ENCODE data around the gene EIPR1.
"Not testable (repeated sequence)": the region's sequence is repeated elsewhere in the genome, so short reads cannot be mapped to it uniquely, and the experiment has no call there.

EIPR1 gene

GRCh38 chr2:3289971-3290370 lies 87.6 kb downstream of the EIPR1 start:
- Histone ChIP-seq H2AK5ac (ENCODE audit: low read length) (no peak overlapping the region), H3K36me3 (ENCODE audit: control insufficient read depth, insufficient read depth, low read length) (no peaks in the 10 kb centered on the region), H3K56ac (ENCODE audit: low read length) (no peak overlapping the region), H3K4me3 (ENCODE audit: low read length) (no peak overlapping the region), H3K18ac (ENCODE audit: low read length) (no peak overlapping the region), H2BK5ac (ENCODE audit: low read length) (no peak overlapping the region), H2BK120ac (ENCODE audit: low read depth, low read length) (no peak overlapping the region), H3K9ac (ENCODE audit: low read length) (no peak overlapping the region), H3K27me3 (ENCODE audit: insufficient read depth, low read length, poor library complexity) (no peaks in the 10 kb centered on the region), H3K23ac (ENCODE audit: low read length) (peak overlapping the region; percentile 17), H3K79me1 (ENCODE audit: low read length) (no peaks in the 10 kb centered on the region), H4K5ac (ENCODE audit: low read length) (no peak overlapping the region), H3K79me2 (ENCODE audit: control insufficient read depth, insufficient read depth, low read length) (no peaks in the 10 kb centered on the region), H2BK15ac (replicated peaks; ENCODE audit: low read depth) (no peak overlapping the region), H3K4me2 (ENCODE audit: low read length) (no peak overlapping the region), H3K4me1 (ENCODE audit: control insufficient read depth, low read depth, low read length) (no peaks in the 10 kb centered on the region), H3K4ac (ENCODE audit: low read depth, low read length) (no peak overlapping the region), H4K8ac (ENCODE audit: low read depth, low read length) (no peak overlapping the region), H3K27ac (ENCODE audit: low read depth, low read length) (no peak overlapping the region)
- DNase-seq = no peak
- WGBS (ENCODE audit: extremely low coverage, insufficient coverage, low lambda C conversion rate) = no CpG with 5 or more reads among the region's 8 CpGs

GRCh38 chr2:3289526-3289925 lies 88.1 kb downstream of the EIPR1 start:
- no peak overlapping the region for H3K56ac ChIP-seq (ENCODE audit: low read length)
- H2BK15ac ChIP-seq (replicated peaks; ENCODE audit: low read depth) = no peak overlapping the region
- H3K27me3 ChIP-seq (ENCODE audit: insufficient read depth, low read length, poor library complexity) = no peaks in the 10 kb centered on the region
- no peak for DNase-seq
- H2AK5ac ChIP-seq (ENCODE audit: low read length) = no peak overlapping the region
- H4K8ac ChIP-seq (ENCODE audit: low read depth, low read length) = no peak overlapping the region
- H3K4ac ChIP-seq (ENCODE audit: low read depth, low read length) = no peak overlapping the region
- no peak overlapping the region for H3K4me3 ChIP-seq (ENCODE audit: low read length)
- H3K4me1 ChIP-seq (ENCODE audit: control insufficient read depth, low read depth, low read length) = no peaks in the 10 kb centered on the region
- H3K27ac ChIP-seq (ENCODE audit: low read depth, low read length) = no peak overlapping the region
- no CpG with 5 or more reads among the region's 15 CpGs for WGBS (ENCODE audit: extremely low coverage, insufficient coverage, low lambda C conversion rate)
- no peak overlapping the region for H3K9ac ChIP-seq (ENCODE audit: low read length)
- no peak overlapping the region for H3K23ac ChIP-seq (ENCODE audit: low read length)
- no peak overlapping the region for H3K4me2 ChIP-seq (ENCODE audit: low read length)
- H3K79me2 ChIP-seq (ENCODE audit: control insufficient read depth, insufficient read depth, low read length) = no peaks in the 10 kb centered on the region
- no peak overlapping the region for H2BK5ac ChIP-seq (ENCODE audit: low read length)
- no peak overlapping the region for H3K18ac ChIP-seq (ENCODE audit: low read length)
- H3K36me3 ChIP-seq (ENCODE audit: control insufficient read depth, insufficient read depth, low read length) = no peaks in the 10 kb centered on the region
- H2BK120ac ChIP-seq (ENCODE audit: low read depth, low read length) = no peak overlapping the region
- no peaks in the 10 kb centered on the region for H3K79me1 ChIP-seq (ENCODE audit: low read length)
- no peak overlapping the region for H4K5ac ChIP-seq (ENCODE audit: low read length)

GRCh38 chr2:3289171-3289515 lies 88.5 kb downstream of the EIPR1 start:
- Histone ChIP-seq H3K18ac (ENCODE audit: low read length) (no peak overlapping the region), H3K9ac (ENCODE audit: low read length) (no peak overlapping the region), H3K23ac (ENCODE audit: low read length) (no peak overlapping the region), H4K8ac (ENCODE audit: low read depth, low read length) (no peak overlapping the region), H3K4ac (ENCODE audit: low read depth, low read length) (no peak overlapping the region), H2BK15ac (replicated peaks; ENCODE audit: low read depth) (no peak overlapping the region), H3K79me2 (ENCODE audit: control insufficient read depth, insufficient read depth, low read length) (no peaks in the 10 kb centered on the region), H2AK5ac (ENCODE audit: low read length) (no peak overlapping the region), H3K36me3 (ENCODE audit: control insufficient read depth, insufficient read depth, low read length) (no peaks in the 10 kb centered on the region), H3K4me2 (ENCODE audit: low read length) (no peak overlapping the region), H3K79me1 (ENCODE audit: low read length) (no peaks in the 10 kb centered on the region), H3K27me3 (ENCODE audit: insufficient read depth, low read length, poor library complexity) (no peaks in the 10 kb centered on the region), H3K56ac (ENCODE audit: low read length) (no peak overlapping the region), H4K5ac (ENCODE audit: low read length) (no peak overlapping the region), H2BK120ac (ENCODE audit: low read depth, low read length) (no peak overlapping the region), H3K27ac (ENCODE audit: low read depth, low read length) (no peak overlapping the region), H3K4me3 (ENCODE audit: low read length) (no peak overlapping the region), H2BK5ac (ENCODE audit: low read length) (no peak overlapping the region), H3K4me1 (ENCODE audit: control insufficient read depth, low read depth, low read length) (no peaks in the 10 kb centered on the region)
- no CpG with 5 or more reads among the region's 9 CpGs for WGBS (ENCODE audit: extremely low coverage, insufficient coverage, low lambda C conversion rate)
- DNase-seq = no peak

DNA sequence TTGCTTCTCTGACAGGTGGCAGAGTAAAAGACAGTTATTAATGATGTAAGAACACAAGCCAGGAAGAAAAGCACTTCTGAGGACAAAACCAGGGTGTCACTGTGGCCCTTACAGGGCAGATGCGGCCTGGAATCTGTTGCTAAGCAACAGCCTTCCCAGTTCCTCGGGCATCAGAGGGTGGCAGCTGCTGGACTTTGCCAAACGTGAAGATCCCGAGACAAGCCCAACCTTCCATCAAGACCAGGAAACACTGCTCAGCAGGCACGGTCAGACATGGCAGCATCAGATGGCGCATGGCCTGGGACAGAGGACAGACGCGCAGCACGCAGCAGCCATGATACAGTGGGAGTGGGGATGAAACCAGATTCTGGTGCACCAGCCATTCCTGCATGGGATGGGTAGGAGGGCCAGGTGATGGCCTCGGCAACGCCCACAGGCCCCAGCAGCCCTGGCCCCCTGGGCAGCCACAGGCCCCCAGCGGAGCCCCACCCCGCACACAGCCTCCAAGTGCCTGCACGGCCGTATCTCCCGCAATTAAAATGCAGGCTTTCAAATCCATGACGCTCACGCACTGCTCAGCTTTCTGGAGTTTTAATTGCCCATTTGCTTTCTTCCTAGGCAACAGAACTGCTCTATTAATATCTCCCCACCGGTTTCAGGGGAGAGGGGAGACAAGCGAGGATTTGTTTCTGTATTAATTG lies 89.0 kb downstream of the EIPR1 start:
- Histone ChIP-seq H3K56ac (ENCODE audit: low read length) (no peak overlapping the region), H3K18ac (ENCODE audit: low read length) (no peak overlapping the region), H4K8ac (ENCODE audit: low read depth, low read length) (no peak overlapping the region), H3K4me2 (ENCODE audit: low read length) (no peak overlapping the region), H2BK5ac (ENCODE audit: low read length) (no peak overlapping the region), H2AK5ac (ENCODE audit: low read length) (no peak overlapping the region), H3K27me3 (ENCODE audit: insufficient read depth, low read length, poor library complexity) (no peaks in the 10 kb centered on the region), H2BK120ac (ENCODE audit: low read depth, low read length) (no peak overlapping the region), H3K4me1 (ENCODE audit: control insufficient read depth, low read depth, low read length) (no peaks in the 10 kb centered on the region), H3K79me1 (ENCODE audit: low read length) (no peaks in the 10 kb centered on the region), H3K4me3 (ENCODE audit: low read length) (no peak overlapping the region), H3K79me2 (ENCODE audit: control insufficient read depth, insufficient read depth, low read length) (no peaks in the 10 kb centered on the region), H3K23ac (ENCODE audit: low read length) (no peak overlapping the region), H3K36me3 (ENCODE audit: control insufficient read depth, insufficient read depth, low read length) (no peaks in the 10 kb centered on the region), H2BK15ac (replicated peaks; ENCODE audit: low read depth) (no peak overlapping the region), H4K5ac (ENCODE audit: low read length) (no peak overlapping the region), H3K4ac (ENCODE audit: low read depth, low read length) (no peak overlapping the region), H3K9ac (ENCODE audit: low read length) (no peak overlapping the region), H3K27ac (ENCODE audit: low read depth, low read length) (no peak overlapping the region)
- no CpG with 5 or more reads among the region's 20 CpGs for WGBS (ENCODE audit: extremely low coverage, insufficient coverage, low lambda C conversion rate)
- no peak for DNase-seq

DNA sequence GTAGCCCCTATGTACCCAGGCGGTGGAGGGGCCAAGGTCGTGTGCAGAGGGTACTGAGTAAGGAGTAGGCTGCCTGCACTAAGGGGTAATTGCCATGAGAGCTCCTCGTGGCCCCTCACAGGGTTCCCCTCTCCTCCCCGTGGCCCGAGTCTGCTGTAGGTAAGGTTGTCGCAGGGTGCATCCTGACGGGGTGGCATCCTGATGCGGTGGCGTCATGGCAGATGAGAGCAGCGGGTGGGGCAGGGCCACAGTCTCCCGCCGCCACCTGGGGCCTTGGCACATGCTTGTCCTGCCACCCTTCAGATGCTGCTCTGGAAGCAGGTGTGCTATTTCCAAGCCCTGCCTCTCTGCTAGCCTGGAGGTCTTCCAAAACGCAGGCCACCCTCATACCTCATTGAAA lies 89.7 kb downstream of the EIPR1 start:
- no peaks in the 10 kb centered on the region for H3K36me3 ChIP-seq (ENCODE audit: control insufficient read depth, insufficient read depth, low read length)
- H2BK5ac ChIP-seq (ENCODE audit: low read length) = no peak overlapping the region
- no CpG with 5 or more reads among the region's 13 CpGs for WGBS (ENCODE audit: extremely low coverage, insufficient coverage, low lambda C conversion rate)
- H3K27me3 ChIP-seq (ENCODE audit: insufficient read depth, low read length, poor library complexity) = no peaks in the 10 kb centered on the region
- no peak overlapping the region for H3K4me3 ChIP-seq (ENCODE audit: low read length)
- peaks cover 3% of the 10 kb centered on the region for H3K79me1 ChIP-seq (ENCODE audit: low read length)
- no peaks in the 10 kb centered on the region for H3K4me1 ChIP-seq (ENCODE audit: control insufficient read depth, low read depth, low read length)
- H4K8ac ChIP-seq (ENCODE audit: low read depth, low read length) = no peak overlapping the region
- no peak overlapping the region for H3K9ac ChIP-seq (ENCODE audit: low read length)
- no peak overlapping the region for H3K56ac ChIP-seq (ENCODE audit: low read length)
- H3K79me2 ChIP-seq (ENCODE audit: control insufficient read depth, insufficient read depth, low read length) = no peaks in the 10 kb centered on the region
- no peak overlapping the region for H3K4me2 ChIP-seq (ENCODE audit: low read length)
- H2BK15ac ChIP-seq (replicated peaks; ENCODE audit: low read depth) = no peak overlapping the region
- H2AK5ac ChIP-seq (ENCODE audit: low read length) = no peak overlapping the region
- H4K5ac ChIP-seq (ENCODE audit: low read length) = no peak overlapping the region
- no peak overlapping the region for H3K27ac ChIP-seq (ENCODE audit: low read depth, low read length)
- no peak overlapping the region for H3K23ac ChIP-seq (ENCODE audit: low read length)
- no peak overlapping the region for H3K18ac ChIP-seq (ENCODE audit: low read length)
- no peak for DNase-seq
- no peak overlapping the region for H3K4ac ChIP-seq (ENCODE audit: low read depth, low read length)
- no peak overlapping the region for H2BK120ac ChIP-seq (ENCODE audit: low read depth, low read length)

DNA sequence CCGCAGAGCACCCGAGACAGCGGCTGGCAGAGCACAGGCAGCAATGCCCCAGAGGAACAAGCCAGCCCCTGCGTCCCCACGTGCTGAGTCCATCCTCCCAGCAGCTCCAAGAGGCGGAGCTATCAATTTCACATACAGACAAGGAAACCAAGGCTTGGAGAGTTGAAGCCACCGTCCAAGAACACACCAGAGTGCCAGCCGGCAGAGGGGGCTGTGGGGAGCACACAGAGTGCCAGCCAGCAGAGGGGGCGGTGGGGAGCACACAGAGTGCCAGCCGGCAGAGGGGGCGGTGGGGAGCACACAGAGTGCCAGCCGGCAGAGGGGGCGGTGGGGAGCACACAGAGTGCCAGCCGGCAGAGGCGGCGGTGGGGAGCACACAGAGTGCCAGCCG lies 91.0 kb downstream of the EIPR1 start:
- H2AK5ac ChIP-seq (ENCODE audit: low read length); H3K56ac ChIP-seq (ENCODE audit: low read length); H3K27ac ChIP-seq (ENCODE audit: low read depth, low read length); H4K5ac ChIP-seq (ENCODE audit: low read length); H3K79me2 ChIP-seq (ENCODE audit: control insufficient read depth, insufficient read depth, low read length); H3K4ac ChIP-seq (ENCODE audit: low read depth, low read length); H3K4me3 ChIP-seq (ENCODE audit: low read length); H3K4me1 ChIP-seq (ENCODE audit: control insufficient read depth, low read depth, low read length); H2BK15ac ChIP-seq (replicated peaks; ENCODE audit: low read depth); H3K36me3 ChIP-seq (ENCODE audit: control insufficient read depth, insufficient read depth, low read length); H4K8ac ChIP-seq (ENCODE audit: low read depth, low read length); DNase-seq; H3K79me1 ChIP-seq (ENCODE audit: low read length); H3K18ac ChIP-seq (ENCODE audit: low read length); H2BK120ac ChIP-seq (ENCODE audit: low read depth, low read length); H3K23ac ChIP-seq (ENCODE audit: low read length); H3K27me3 ChIP-seq (ENCODE audit: insufficient read depth, low read length, poor library complexity); H3K4me2 ChIP-seq (ENCODE audit: low read length); H2BK5ac ChIP-seq (ENCODE audit: low read length); H3K9ac ChIP-seq (ENCODE audit: low read length): not testable (repeated sequence)
- WGBS (ENCODE audit: extremely low coverage, insufficient coverage, low lambda C conversion rate) = no CpG with 5 or more reads among the region's 17 CpGs

Data from mesendoderm (in vitro differentiated cells).